HT1080 (cell line): ENCODE measurements around the gene E2F4. TPM values are rescaled to one million over a fixed set of nuclear protein-coding genes. Genes with fewer than 3 reads are reported as not detected.

Experiments used
- DNase-seq: peaks from one replicate; pipeline ENCODE4 v3.0.0-alpha.2; 2015; ENCODE audit warnings: low read depth
- total RNA-seq: library from RNA; depleted of rRNA; stranded (reverse); fragments of >200 nt; shearing (Covaris generic); gene quantifications from 2 replicates; pipeline ENCODE4 v1.2.3, GENCODE V29; 2014

The E2F4 gene
- total RNA-seq, 1 experiment from 2014 or later = 230 TPM

GRCh38 chr16:67157892-67158635, 33.9 kb upstream of the E2F4 start:
- no peak for DNase-seq

DNA sequence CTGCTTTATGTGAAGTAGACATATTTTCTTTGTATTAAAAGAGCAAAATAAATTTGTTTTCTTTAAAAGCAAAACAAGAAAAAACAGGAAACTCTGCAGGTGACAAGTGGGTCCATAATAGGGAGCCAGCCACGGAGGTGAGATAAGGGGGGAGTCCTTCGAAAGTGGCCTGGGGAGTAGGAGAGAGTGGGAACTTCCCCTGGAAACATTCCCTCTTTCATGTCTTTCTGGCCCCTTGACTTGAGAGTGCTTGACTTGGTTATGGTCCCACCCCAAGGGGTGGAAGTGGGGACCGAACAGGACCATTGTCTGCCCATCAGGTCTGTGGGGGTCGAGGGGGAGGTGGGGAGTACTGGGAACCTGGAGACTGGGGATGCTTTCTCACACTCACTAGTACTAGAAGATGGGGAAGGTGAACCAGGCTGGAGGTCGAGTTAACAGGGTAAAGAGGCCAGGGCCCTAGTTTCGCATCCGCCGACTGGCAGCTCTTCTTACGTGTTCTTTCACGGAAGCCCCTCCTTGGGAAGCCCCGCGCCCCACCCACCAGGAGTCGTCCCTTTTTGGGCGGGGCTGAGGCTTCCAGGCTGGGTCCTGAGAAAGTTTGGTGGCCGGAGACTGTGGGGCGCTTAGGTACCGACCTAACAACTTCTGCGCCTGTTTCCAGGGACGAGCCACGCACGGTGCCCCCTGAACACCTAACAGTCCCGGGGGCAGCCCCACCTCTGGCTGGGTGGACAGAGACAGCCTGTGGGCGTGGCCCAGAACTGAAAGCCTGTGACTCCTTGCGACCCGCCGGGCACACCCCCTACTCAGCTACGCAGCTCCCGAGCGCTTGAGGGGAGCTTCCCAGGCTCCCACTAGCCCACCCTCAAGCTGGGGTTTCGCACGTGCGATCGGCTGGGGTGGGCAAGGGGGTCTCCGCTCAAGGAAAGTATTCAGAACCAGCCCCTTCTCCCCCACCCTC, 33.0 kb upstream of the E2F4 start:
- peak; percentile 36 for DNase-seq

DNA sequence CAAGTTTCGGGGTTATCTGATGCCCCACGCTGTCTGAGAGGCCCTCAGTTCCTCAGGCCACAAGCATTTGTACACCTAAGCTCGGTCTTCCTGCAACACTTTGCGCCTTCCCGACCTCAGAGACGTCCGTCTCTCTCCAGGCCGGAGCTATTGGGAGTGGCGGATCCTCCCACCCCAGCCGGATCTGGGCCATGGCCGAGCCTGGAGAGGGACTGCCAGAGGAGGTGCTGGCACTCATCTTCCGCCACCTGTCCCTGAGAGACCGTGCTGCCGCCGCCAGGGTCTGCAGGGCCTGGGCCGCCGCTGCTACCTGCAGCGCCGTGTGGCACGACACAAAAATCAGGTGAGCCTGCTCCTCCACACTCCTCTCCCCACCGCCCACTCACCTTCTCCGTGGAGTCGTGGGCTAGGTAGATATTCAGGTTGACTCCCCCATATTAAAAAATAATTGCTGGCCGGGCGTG, 30.3 kb upstream of the E2F4 start:
- DNase-seq = no peak

DNA sequence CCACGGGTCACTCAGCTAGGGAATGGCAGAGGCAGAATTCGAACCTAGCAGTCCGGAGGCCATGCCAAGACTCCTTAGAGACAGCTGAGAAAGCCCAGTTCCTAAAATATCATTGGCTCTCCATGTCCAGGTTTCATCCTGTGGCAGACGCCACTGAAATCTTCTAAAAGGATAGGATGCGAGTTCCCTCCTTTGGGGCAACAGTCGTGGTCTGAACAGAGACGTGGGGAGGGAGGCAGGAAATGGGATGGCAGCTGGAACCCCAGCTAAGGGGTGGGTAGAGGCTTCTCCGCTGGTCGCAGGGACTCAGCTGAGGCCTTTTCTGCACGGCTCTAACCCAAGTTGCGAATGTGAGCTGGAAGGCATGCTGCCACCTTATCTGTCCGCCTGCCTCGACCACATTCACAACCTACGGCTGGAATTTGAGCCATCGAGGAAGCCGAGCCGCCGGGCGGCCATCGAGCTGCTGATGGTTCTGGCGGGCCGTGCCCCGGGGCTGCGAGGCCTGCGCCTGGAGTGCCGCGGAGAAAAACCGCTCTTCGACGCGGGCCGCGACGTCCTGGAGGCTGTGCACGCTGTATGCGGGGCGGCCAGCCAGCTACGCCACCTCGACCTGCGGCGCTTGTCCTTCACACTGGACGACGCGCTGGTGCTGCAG, 29.3 kb upstream of the E2F4 start:
- no peak for DNase-seq

DNA sequence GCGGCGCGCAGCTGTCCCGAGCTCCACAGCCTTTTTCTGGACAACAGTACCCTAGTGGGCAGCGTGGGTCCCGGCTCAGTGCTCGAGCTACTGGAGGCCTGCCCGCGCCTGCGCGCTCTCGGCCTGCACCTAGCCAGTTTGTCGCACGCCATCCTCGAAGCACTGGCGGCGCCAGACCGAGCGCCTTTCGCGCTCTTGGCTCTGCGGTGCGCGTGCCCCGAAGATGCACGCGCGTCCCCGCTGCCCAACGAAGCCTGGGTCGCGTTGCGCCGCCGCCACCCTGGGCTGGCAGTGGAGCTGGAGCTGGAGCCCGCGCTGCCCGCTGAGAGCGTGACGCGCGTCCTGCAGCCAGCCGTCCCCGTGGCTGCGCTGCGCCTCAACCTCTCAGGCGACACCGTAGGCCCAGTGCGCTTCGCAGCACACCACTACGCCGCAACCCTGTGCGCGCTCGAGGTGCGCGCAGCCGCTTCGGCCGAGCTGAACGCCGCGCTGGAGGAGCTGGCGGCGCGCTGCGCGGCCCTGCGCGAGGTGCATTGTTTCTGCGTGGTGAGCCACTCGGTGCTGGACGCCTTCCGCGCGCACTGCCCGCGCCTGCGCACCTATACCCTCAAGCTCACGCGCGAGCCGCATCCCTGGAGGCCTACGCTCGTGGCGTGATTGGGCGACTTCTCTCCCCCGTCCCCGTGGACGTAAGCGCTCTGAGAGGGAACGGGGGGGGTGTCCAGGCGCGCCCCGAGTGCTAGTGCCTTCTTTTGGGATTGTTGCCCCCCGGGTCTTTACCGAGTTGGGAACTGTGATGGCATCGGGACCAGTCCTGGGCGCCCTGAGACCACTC, 28.6 kb upstream of the E2F4 start:
- no peak for DNase-seq

- no peak for DNase-seq
These were observed 27.9 kb upstream of the E2F4 start for GRCh38 chr16:67163999-67164558.

DNA sequence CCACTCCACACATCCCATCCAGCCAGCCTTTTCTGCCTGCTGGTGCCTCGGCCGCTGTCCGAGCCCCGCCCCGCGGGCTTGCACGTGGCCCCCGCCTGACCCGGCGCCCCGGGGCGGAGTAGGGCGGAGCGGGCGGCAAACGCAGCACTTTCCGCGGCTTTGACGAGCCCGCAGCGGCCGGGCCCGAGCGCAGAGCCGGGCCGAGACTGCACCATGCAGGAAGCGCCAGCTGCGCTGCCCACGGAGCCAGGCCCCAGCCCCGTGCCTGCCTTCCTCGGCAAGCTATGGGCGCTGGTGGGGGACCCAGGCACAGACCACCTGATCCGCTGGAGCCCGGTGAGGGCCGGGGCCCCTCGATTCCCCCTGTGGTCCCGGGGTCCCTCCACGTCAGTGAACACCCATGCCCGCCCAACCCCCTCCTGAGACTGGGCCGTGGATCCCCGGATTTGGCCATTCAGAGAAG, 27.3 kb upstream of the E2F4 start, which contains the start of gene HSF4:
TSS of gene HSF4 (plus strand) at position 147 of the 463 bp plus-strand sequence. CDS start at position 214, 67 bp downstream.
- DNase-seq = no peak

DNA sequence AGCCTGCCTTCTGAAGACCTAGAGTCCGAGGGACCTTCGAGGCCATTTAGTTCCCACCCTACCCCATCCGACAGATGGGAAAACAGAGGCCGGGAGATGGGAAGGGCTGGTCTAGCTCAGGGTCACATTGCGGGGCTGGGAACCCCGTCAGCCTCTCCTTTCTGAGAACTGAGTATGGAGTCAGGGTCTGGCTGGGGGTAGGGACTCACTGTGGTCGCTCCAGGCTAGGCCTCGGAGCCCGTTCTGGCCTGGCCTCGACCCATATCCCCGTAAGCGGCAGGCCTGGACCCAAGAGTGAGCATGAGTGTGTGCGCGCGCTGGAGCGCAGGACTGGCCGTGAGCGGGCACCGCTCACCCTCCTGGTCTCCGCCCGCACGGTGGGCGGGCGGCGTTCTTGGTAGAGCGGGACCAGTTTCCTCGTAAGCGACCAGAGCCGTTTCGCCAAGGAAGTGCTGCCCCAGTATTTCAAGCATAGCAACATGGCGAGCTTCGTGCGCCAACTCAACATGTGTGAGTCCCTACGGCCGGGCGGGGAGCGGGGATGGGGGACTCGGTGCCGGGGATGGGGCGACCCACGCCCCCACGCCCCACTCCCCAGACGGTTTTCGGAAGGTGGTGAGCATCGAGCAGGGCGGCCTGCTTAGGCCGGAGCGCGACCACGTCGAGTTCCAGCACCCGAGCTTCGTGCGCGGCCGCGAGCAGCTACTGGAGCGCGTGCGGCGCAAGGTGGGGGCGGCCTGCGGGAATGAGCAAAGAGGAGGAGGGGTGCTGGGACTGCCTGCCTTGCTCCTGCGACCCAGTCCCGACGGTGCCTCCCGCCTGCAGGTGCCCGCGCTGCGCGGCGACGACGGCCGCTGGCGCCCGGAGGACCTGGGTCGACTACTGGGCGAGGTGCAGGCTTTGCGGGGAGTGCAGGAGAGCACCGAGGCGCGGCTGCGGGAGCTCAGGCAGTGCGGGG, 26.6 kb upstream of the E2F4 start:
- DNase-seq = no peak

DNA sequence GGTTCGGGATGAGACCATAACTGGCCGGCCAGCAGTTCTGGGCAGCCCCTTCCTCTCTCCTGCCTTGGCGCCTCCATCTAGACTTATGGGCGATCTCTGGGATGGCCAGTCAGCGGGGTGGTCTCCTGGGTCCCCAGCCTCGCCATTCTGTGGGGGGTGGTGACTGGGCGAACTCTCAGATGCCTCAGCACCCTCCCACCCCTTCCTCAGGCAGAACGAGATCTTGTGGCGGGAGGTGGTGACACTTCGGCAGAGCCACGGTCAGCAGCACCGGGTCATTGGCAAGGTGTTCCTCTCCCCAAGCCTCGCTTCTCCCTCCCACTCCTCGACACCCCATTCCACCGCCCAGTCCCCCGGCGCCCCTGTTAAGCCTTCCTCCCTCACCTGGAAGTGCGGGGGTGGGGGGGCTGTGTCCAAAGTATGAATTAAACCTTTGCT, 25.8 kb upstream of the E2F4 start:
- no peak for DNase-seq

GRCh38 chr16:67166598-67167168, 25.3 kb upstream of the E2F4 start:
- no peak for DNase-seq

- DNase-seq = no peak
These were observed 24.4 kb upstream of the E2F4 start for GRCh38 chr16:67167588-67167987.

- no peak for DNase-seq
These were observed 22.9 kb upstream of the E2F4 start for GRCh38 chr16:67169011-67169451.

DNA sequence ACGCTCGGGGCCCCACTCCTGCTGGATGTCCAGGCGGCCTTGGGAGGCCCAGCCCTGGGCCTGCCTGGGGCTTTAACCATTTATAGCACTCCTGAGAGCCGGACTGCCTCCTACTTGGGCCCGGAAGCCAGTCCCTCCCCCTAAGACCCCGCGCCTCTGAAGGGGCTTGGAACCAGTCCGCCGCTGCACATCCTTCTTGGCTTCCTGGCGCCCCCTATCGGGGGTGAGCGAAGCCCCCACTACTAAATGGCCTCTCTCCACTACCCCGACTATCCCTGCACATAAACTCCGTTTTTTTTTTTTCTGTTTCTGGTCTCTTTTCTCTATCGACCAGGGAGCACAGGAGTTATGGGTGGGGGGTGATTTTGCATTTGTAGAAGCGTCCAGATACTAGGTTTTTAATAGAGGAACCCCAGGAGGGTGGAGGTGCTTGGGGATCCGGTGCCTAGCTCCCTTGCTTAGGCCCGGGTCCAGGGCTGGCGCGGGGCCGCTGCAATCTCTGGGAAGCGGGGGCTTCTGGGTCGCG, 22.2 kb upstream of the E2F4 start:
- DNase-seq = no peak

DNA sequence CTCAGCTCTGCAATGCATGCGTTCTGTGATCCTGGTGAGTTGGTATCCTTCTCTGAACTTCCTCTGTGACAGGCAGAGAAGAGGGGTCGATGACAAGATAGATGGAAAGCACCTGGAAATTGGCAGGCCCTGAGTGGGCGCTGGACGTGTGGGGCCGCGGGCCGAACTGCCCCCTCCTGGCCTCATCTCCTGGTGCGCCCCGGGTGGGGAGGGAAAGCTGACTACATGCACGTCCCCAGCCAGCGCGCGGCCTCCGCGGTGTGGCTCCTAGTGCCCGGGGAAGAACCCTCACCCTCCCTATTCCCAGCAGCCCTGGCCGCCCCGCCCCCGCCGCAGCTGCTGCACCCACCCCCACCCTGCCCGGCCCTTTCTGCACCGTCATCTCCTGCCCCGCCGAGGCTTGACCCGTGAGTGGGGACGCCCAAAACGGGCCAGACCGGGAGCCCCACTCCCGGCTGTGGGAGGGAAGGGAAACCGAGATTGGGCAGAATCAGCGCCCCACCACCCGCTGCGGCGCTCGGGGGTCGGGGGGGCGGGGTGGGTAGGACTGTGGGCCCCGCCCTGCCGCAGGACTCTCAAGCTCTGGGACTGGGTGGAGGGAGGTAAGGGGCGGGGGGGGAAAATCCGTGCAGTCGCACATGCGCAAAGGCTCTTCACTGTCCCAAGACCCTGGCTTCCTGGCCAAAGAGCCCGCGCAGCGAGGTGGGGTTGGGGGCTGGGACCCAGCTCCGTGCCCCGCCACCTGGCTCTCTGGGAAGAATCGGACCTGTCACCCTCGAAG, 21.6 kb upstream of the E2F4 start, which contains the start of gene NOL3:
TSS of gene NOL3 (plus strand) at position 371 of the 781 bp plus-strand sequence.
- peak; percentile 77 for DNase-seq

- DNase-seq = no peak
These were observed 20.9 kb upstream of the E2F4 start for GRCh38 chr16:67170949-67171649.

- no peak for DNase-seq
These were observed 18.6 kb upstream of the E2F4 start for GRCh38 chr16:67173323-67173722.
